HL-60 (cell line): ENCODE results near the gene AGTR1.

Source experiments
- DNase-seq, 2 experiments: peaks; one replicate each; pipeline ENCODE4 v3.0.0-alpha.2; 2010 to 2020; ENCODE audit warnings: low read depth in 1 of 2, low spot score in 1 of 2
- H3K27ac ChIP-seq: fragments of 250-450 bp; sonication (Bioruptor Pico); replicated peaks from 2 replicates; pipeline ENCODE4 v1.5.1; 2020; ENCODE audit warnings: mild to moderate bottlenecking, moderate library complexity
- H3K27me3 ChIP-seq: fragments of 250-450 bp; sonication (Bioruptor Pico); 2 replicates; pipeline ENCODE4 v1.5.1; 2021; ENCODE audit warnings: mild to moderate bottlenecking, moderate library complexity; ENCODE audit not compliant: insufficient read depth, poor library complexity, severe bottlenecking
- H3K4me3 ChIP-seq: replicated peaks from 2 replicates; pipeline ENCODE4 v1.5.1; 2011; ENCODE audit warnings: mild to moderate bottlenecking, control low read depth, low read length; ENCODE audit not compliant: insufficient read depth
- GABPA ChIP-seq: IDR thresholded peaks from 2 replicates; pipeline ENCODE4 v1.6.1; 2012; ENCODE audit warnings: low read depth
- POLR2AphosphoS5 ChIP-seq: IDR thresholded peaks from 2 replicates; pipeline ENCODE4 v1.6.1; 2012; ENCODE audit warnings: low read depth
- REST ChIP-seq: IDR thresholded peaks from 2 replicates; pipeline ENCODE4 v1.6.1; 2012; ENCODE audit warnings: low read depth; ENCODE audit not compliant: insufficient replicate concordance
- SPI1 ChIP-seq: IDR thresholded peaks from 2 replicates; pipeline ENCODE4 v1.6.1; 2012; ENCODE audit warnings: low read depth, mild to moderate bottlenecking, borderline replicate concordance
- TF ChIP-seq, protein P1 (sequence below): IDR thresholded peaks from one replicate; pipeline ENCODE4 v1.5.1; 2011; ENCODE audit warnings: low read length, control low read depth, inconsistent platforms; ENCODE audit not compliant: insufficient read depth

The AGTR1 gene

GRCh38 chr3:148717885-148718561 is 20.3 kb downstream of the AGTR1 start:
- TF ChIP-seq REST = no peak
- no peak for TF ChIP-seq SPI1
- TF ChIP-seq, protein P1, sequence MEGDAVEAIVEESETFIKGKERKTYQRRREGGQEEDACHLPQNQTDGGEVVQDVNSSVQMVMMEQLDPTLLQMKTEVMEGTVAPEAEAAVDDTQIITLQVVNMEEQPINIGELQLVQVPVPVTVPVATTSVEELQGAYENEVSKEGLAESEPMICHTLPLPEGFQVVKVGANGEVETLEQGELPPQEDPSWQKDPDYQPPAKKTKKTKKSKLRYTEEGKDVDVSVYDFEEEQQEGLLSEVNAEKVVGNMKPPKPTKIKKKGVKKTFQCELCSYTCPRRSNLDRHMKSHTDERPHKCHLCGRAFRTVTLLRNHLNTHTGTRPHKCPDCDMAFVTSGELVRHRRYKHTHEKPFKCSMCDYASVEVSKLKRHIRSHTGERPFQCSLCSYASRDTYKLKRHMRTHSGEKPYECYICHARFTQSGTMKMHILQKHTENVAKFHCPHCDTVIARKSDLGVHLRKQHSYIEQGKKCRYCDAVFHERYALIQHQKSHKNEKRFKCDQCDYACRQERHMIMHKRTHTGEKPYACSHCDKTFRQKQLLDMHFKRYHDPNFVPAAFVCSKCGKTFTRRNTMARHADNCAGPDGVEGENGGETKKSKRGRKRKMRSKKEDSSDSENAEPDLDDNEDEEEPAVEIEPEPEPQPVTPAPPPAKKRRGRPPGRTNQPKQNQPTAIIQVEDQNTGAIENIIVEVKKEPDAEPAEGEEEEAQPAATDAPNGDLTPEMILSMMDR = no peak
- no peak for TF ChIP-seq POLR2AphosphoS5
- TF ChIP-seq GABPA = no peak
- no peak for DNase-seq
- Histone ChIP-seq H3K27me3 (no peaks in the 10 kb centered on the region), H3K4me3 (no peak overlapping the region), H3K27ac (no peak overlapping the region)

DNA sequence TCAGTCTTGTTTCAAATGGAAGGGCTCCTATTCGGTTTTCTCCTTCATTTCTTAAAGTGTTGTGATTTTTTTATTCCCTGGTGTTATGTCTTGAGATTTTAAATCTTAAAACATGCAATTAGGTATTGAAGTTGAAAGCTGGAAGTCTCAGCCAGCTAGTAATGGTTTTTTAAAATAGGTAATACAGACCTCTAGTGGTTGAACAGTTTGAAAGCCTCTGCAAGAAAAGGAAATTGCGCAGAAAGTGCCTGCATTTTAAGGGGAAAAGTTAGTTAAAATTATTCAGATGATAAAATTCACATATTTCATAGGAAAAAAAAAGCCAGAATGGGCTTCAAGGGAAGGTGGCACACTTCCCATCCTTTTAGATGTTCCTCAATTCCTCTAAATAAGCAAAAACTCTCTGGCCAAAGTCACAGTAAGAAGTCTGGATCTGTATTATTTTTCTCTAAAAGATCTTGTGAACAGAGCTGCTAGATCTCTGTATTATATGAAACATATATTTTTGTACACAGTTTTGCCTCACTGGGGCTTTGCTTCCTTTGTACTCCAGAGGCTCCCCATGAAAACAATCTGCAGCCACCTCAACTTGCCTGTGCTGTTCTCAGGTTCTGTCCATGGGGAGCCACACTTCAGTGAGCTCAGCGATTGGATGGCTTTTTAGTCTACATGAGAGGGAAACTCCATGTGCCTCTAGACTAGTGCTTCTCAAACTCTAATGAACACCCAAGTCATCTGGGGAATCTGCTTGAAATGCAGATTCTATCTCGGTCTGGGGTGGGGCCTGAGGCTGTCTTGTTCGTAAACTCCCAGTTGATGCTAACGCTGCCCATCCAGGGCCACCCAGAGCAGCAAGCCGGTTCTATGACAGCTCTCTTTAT is 21.5 kb downstream of the AGTR1 start:
- H3K27me3 ChIP-seq = no peaks in the 10 kb centered on the region
- no peak for DNase-seq
- no peak overlapping the region for H3K4me3 ChIP-seq
- TF ChIP-seq POLR2AphosphoS5 = no peak
- TF ChIP-seq REST = no peak
- TF ChIP-seq, protein P1 = peak; percentile 7
- no peak overlapping the region for H3K27ac ChIP-seq

- TF ChIP-seq GABPA = no peak
- Histone ChIP-seq H3K27ac (no peak overlapping the region), H3K4me3 (no peak overlapping the region), H3K27me3 (no peaks in the 10 kb centered on the region)
- no peak for DNase-seq
These were observed 23.2 kb downstream of the AGTR1 start for GRCh38 chr3:148720873-148721272.

- DNase-seq = no peak
- no peak for TF ChIP-seq POLR2AphosphoS5
- TF ChIP-seq REST = no peak
- TF ChIP-seq SPI1 = no peak
- no peak for TF ChIP-seq GABPA
- TF ChIP-seq, protein P1 = no peak
- no peak overlapping the region for H3K27ac ChIP-seq
- H3K27me3 ChIP-seq = no peaks in the 10 kb centered on the region
- H3K4me3 ChIP-seq = no peak overlapping the region
These were observed 25.9 kb downstream of the AGTR1 start for GRCh38 chr3:148723631-148724030.
